Measurements from ENCODE around the gene CSTF2T.

- no peak for TF ChIP-seq POLR2AphosphoS5 (IDR thresholded peaks at IDR 0.05; ENCODE audit: low read depth, low read length)
- TF ChIP-seq SPI1 (IDR thresholded peaks at IDR 0.05; ENCODE audit: low read depth, low read length), result no peak
- TF ChIP-seq POLR2A (IDR thresholded peaks at IDR 0.05; ENCODE audit: low read depth, low read length), result no peak
Measured at GRCh38 chr10:51649064-51649463, 50.3 kb downstream of the CSTF2T start.

Data from GM12891 (cell line).